ENCODE data around the gene PCSK9.

PCSK9 gene

DNA sequence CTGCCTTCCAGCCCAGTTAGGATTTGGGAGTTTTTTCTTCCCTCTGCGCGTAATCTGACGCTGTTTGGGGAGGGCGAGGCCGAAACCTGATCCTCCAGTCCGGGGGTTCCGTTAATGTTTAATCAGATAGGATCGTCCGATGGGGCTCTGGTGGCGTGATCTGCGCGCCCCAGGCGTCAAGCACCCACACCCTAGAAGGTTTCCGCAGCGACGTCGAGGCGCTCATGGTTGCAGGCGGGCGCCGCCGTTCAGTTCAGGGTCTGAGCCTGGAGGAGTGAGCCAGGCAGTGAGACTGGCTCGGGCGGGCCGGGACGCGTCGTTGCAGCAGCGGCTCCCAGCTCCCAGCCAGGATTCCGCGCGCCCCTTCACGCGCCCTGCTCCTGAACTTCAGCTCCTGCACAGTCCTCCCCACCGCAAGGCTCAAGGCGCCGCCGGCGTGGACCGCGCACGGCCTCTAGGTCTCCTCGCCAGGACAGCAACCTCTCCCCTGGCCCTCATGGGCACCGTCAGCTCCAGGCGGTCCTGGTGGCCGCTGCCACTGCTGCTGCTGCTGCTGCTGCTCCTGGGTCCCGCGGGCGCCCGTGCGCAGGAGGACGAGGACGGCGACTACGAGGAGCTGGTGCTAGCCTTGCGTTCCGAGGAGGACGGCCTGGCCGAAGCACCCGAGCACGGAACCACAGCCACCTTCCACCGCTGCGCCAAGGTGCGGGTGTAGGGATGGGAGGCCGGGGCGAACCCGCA, at the start of gene PCSK9:
Gene PCSK9, plus strand, starts transcription at position 207 of the 741 bp plus-strand sequence. Its CDS starts 290 bp downstream, at position 497.
- no peak for DNase-seq (ENCODE audit: low read depth, low spot score)

DNA sequence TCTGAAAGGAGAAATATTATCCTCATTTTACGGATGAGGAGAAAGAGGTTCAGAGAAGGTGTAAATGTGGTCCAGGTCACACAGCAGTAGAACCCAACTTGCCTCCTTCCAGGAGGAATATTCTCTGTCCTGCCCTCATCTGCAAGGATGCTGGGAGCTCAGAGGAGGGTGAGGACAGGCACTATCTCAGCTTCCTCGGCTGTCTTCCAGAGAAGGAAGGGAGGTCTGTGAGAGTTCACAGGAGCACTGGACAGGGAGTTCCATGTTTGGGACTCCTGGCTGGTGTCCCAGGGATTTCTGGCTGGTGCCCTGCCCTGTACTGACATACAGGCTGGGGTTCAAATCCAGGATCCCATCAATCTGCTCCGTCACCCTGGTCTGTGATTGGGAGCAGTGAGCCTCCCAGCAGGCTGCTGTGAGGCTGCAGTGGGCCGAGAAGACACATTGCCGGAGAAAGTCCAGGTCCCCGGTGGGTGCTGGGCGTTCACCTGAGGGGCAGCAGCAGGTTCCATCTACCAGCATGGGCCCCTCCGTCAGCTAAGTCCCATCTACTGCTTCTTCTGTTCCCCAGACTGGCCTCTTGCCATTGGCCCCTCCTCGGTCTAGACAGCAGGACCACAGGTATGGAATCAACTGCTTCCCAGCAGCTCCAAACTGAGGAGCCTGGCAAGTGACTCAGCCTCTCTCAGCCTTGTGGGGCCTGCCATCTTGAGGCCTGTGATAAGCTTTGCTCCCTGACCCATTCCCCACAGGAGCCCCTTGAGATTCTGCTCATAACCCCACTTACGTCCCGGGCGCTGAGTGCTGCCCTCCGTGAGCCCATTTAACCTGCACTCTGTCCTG, 49.2 kb upstream of the PCSK9 start:
- DNase-seq (ENCODE audit: low read depth, low spot score): no peak

DNA sequence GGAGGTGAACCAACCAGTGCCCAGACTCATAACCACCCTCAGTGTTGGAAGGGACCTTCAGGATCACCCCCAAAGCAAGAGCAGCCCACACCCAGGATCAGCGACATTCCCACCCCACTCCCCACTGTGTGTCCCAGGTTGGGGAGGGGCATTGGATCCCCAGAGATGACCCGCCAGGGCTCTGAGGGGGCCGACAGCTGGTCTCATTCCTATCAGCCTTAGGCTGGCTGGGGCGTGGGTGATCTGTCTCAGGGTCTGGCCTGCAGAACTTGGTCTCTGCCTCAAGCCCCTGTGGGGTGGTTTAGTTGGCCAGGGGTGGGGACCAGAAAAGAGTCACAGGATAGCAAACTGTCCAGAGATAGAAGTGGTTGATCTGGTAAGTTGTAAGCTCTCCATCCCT, 48.4 kb upstream of the PCSK9 start:
- no peak for DNase-seq (ENCODE audit: low read depth, low spot score)

DNA sequence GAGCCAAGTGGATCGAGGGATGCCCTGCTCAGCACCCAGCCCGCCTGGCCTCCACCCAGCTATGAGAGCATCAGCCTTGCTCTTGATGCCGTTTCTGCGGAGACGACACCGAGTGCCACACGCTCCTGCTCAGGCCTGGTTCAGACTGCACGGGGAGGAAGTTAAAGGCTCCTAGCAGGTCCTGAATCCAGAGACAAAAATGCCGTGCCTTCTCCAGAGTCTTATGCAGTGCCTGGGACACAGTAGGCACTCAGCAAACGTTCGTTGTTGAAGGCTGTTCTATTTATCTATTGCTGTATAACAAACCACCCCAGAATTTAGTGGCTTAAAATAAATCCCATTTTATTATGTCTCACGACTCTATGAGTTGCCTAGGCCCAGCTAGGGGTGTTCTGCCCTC, 47.4 kb upstream of the PCSK9 start:
- no peak for DNase-seq (ENCODE audit: low read depth, low spot score)

DNA sequence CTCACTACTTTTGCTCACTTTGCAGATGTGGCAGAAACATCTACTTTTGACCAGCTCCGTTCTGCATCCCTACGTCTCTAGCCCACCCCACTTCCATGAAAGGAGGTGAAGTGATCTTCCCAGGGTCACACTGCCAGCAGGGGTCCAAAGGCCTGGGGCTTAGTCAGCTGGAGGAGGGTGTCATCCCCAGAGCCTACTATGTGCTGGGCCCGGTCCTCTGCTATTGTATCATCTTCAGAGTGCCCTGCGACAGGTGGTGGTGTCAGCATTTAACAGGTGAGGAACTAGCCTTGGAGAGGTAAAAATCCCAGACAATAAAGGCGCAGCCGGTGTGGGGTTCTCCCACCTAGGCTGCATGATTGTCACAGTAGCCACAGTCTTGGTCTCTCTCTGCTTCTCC, 46.2 kb upstream of the PCSK9 start:
- no peak for DNase-seq (ENCODE audit: low read depth, low spot score)

DNA sequence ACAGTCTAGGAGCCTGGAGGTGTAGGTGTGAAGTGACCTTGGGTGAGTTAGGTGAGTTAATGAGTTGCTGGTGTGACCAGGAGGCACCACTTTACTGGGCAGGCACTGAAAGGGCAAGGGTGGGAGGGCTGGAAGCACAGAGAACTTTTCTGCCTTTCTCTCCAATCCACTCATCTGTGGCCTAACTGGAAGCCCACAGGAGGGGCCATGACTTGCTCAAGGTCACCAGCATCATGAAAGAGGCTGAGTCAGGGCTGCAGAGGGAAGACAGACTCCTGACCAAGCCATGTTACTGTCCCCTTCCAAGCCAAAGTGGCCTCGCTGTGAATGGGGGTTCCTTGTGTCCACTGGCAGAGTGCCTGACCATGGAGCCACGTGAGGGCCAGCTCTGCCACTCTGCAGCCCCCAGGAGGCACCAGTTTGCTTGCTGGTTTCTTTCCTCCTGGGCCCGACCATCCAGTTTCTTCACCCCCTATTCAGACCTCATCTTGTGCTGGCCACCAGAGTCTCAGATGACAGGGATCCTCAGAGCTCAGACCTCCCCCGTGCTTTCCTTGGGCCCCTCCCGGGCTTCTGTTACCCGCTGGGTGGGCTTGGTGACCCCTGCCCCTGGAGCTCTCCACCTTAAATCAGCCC, 44.9 kb upstream of the PCSK9 start:
- no peak for DNase-seq (ENCODE audit: low read depth, low spot score)

DNA sequence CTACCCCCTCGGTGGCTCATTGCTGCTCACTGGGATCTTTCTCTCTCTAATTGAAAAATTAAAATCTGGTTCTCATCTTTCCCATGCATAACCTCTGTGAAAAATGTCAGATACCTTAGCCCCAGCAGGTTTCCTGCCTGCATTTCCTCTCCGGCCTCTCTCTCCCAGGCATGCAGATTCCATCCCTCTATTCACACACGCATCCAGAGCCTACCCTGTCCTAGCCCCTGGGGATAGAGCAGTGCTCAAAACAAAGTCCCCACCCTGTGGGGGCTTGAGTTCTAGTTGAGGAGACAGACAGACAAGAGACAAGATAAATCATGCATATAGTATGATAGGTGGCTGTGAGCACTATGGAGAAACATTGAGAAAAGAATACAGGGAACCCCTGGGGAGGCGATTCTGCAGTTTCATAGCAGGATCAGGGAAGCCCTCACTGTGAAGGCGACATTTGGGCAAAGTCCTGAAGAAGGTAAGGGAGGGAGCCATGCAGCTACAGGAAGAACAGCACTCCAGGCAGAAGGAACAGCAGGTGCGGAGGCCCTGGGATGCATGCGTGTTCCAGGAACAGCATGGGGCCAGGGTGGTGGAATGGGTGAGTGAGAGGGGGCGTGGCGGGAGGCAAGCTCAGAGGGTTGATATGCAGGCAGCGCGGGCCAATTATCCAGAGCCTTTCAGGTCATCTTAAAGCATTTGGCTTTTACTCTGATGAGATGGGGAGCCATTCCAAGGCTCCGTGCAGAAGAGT, 44.2 kb upstream of the PCSK9 start:
- no peak for DNase-seq (ENCODE audit: low read depth, low spot score)

DNA sequence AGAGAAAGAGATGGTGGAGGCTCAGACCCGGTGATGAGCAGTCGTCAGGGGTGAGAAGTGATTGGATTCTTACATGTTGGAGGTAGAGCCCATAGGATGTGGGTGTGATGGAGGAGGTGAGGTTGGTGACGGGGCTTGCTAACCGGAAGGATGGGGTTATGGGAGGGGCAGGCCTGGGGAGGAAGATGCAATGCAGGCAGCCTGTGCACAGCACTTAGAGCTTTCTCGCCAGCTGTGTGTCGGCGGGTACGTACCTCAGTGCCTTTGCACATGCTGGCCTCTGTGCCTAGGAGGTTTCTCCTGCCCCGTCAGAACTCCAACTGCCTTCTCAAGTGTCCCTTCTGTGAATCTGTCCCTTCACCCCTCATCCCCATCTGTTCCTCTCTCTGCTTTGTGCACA, 43.5 kb upstream of the PCSK9 start:
- no peak for DNase-seq (ENCODE audit: low read depth, low spot score)

DNA sequence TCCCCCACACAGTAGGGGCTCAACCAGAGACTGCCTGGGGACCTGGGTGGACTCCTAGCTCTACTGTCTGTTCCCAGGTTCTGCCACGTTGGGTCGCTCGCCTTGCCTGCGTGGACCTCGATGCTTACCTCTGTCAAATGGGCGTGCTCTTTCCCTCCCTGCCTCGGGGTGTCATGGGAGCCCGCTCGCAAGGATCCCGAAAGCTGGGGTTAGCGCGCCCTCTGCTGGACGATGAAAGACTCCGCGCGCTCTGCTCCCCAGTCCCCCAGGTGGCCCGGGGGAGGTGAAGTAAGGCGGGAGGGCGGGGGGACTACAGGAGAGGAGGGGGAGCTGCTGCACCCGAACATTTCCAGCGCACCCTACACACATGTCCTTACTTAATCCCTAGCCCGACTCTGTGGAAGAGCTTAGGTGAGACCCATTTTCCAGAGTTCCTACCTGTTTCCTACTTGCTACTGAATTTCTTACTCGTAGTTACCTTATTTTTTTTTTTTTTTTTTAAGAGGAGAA, 42.9 kb upstream of the PCSK9 start:
- no peak for DNase-seq (ENCODE audit: low read depth, low spot score)

DNA sequence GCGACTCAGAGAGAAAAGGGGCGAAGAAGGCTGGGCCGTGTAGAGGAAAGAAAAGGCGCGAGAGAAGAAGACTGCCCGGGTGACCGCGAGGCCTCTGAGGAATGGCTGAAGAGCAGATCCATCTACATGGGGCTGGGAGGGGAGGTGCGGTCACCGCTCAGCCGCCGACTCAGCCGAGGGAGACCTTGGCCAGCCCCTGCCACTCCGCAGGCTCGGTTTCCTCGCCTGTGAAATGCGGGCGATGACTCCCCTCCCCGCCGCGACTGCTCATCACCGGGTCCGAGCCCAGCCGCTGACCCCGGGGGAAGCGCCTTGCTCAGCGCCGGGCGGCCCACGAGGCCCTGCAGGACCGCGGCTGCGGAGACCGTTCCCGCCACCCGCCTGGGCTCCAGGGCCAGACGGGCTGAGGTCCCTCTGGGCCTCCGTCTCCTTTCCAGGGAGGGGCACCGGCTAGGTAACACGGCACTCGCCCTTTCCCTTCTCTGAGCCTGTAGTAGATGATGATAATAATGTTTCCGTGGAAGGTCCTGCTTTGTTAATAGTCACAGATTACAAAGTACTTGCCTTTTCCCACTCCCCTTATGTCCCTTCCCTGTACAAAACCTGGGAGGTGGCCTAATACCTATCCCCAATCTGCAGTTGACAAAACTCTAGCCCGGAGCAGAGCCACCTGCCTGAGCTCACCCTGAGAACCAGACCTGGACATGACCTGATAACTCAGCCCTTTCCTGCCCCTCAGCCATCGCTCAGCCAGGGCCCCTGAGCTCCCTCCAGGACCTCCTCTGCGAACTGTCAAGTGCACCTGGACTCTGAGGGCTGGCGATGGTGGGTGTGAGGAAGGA, 42.3 kb upstream of the PCSK9 start:
- no peak for DNase-seq (ENCODE audit: low read depth, low spot score)

DNA sequence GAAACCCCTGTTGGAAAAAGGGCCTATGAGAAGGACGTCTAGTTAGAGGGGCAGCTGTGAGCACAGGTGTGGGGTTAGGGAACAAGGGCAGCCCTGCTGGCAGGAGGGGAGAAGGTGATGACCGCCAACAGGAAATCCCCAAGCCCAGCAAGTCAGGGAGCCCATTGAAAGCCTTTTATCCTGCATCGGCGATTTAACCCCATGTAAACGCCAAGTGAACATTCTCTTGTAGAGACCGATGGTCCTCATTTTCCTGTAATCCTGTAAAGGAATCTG, 41.7 kb upstream of the PCSK9 start:
- no peak for DNase-seq (ENCODE audit: low read depth, low spot score)

DNA sequence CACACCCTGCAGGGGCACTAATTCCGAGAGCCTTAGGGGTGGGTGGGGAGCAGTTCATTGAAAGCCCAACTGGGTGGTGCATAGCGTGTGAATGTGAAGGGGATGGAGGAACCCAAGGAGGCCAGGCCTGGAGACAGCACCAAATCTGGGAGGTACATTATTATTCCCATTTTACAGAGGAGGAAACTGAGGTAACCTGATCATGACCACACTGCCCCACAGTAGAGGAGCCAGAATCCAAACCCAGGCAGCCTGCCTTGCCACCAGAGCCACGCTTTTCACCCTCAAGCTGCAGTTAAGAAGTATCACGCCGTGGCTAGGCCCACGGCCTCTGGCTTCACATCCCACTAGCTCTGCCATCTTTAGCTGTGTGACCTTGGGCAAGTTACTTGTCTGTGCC, 41.2 kb upstream of the PCSK9 start:
- no peak for DNase-seq (ENCODE audit: low read depth, low spot score)

DNA sequence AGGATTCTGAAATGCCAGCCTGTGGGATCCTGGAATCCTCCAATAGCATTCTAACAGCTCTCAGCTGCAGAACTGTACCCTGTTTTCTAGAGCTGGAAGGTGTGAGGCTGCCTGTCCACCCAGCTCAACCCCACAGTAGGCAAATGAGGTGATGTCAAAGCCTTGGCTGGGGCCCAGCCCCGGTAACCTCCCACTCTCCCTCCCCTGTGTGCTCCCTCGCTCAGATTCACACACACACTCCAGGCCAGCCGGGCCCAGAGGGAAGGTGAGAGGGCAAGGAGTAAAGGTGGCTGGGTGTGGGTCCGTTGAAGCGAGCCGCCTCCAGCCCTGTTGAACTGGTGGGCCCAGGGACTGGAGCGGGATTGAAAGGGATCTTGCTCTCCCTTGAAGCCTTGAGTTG, 40.7 kb upstream of the PCSK9 start, which contains the start of gene BSND:
Gene BSND, plus strand, starts transcription at position 257 of the 400 bp plus-strand sequence. CDS start 254 bp downstream, outside the sequence.
- no peak for DNase-seq (ENCODE audit: low read depth, low spot score)

DNA sequence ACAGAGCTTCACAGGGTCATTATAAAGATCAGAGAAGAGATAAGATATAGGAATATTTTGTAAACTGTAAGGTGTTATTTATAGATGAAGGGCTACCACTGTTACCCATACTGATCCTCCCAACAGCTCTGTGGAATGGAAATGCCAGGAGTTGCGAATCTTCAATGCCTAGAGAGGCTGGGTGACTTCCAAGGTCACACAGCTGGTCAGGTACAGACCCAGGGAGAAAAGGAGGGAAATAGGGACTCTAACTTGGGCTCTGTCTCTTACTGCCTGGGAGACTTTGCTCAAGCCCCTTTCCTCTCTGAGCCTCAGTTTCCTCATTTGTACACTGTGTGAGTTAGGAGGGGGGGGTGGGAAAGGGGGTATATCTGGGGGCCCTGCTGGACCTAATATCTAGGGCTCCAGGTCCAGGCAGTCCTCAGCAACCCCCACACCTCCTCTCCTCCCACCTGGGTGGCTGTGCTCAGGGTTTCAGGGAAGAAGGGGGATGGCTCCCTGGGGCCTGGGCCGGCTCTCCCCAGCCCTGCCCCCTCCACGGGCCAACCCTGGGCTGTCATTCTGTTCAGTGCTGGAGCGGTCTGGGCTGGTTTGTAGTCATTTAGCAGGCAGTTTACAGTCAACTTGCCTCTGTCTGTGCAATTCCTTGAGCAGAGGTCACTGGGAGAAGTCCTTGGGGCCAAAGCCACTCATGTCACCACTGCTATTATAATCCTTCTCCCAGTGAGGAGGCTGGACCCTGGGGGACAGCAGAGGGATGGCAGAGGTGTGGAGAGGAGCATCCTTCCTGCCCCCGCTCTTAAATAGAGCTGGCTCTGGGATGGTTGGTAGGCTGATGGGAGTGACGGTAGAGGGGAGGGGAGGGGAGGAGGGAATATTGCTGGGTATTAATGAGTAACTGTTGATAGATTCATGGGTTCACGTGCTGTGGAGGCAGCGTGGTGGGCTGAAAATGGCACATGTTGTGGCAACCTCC, 39.0 kb upstream of the PCSK9 start:
- no peak for DNase-seq (ENCODE audit: low read depth, low spot score)

DNA sequence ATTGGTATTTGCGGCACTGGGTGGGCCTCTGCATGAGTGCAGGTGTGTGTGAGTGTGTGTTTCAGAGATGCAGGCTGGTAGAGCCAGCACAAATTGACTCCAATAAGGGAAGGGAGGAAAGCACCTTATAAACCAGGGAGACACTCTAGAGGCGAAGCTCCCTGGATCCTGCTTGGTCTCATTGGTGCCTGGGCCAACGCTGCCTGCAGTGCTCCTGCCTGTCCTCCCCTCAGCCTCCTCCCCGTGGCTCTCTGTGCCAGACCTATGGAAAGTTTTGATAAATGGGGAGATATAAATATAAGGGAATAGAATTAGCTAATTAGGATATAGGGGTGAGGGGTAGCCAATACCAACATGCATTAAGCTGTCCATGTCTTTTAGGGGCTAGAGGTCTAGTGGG, 38.0 kb upstream of the PCSK9 start:
- no peak for DNase-seq (ENCODE audit: low read depth, low spot score)

DNA sequence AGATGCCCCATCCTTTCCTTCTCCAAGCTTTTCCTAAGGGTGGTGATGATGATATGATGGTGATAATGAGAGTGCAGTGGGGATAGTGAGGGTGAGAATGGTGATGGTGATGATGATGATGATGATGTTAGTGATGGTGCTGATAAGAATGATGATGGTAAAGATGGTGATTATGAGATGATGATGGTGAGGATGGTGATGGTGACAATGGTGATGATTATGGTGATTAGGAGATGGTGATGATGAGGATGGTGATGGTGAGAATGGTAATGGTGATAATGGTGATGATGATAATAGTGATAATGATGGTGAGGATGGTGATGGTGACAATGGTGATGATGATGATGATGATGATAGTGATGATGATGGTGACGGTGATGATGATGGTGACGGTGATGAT, 36.7 kb upstream of the PCSK9 start:
- DNase-seq (ENCODE audit: low read depth, low spot score): no peak

DNA sequence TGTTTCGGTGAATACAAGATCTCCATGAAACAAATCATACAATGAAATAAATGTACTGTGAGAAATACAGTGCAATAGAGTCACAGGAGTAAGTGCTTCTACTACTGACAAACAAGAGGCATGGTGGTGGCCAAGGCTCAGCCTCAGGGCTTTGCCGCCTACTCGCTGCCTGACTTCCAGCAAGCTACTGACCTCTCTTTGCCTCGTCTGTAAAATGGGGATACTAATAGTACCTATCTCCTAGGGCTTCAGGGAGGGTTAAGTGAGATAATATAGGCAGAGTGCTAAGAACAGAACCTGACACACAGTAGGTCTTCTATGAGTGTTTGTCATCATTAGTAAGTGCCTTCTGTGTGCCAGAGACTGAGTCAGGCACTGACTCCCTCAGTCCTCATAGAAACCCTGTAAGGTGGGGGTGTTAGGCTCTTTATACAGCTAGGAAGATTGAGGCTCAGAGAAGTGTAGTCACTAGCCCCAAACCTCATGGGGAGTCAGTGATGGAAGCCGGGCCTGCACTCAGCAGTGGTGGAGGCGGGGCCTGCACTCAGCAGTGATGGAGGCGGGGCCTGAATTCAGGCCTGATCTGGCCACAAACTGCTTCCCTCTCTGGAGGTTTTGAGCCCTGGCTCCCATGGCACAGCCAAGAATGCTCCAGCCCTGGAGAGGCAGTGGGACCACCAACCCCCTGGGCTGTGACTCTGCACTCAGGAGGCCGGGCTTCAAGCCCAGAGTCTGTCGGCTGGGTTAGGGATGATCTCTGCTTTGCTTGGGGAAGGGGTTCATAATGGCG, 33.8 kb upstream of the PCSK9 start:
- no peak for DNase-seq (ENCODE audit: low read depth, low spot score)

DNA sequence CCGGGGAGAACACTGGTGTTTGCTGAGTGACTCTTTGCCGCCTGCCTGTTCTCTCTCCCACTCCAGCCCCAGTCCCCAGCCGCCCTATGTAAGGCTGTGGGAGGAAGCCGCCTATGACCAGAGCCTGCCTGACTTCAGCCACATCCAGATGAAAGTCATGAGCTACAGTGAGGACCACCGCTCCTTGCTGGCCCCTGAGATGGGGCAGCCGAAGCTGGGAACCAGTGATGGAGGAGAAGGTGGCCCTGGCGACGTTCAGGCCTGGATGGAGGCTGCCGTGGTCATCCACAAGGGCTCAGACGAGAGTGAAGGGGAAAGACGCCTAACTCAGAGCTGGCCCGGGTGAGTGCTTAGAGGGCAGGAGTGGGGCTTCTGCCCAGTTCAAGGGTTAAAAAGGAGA, 32.4 kb upstream of the PCSK9 start:
- DNase-seq (ENCODE audit: low read depth, low spot score): no peak

DNA sequence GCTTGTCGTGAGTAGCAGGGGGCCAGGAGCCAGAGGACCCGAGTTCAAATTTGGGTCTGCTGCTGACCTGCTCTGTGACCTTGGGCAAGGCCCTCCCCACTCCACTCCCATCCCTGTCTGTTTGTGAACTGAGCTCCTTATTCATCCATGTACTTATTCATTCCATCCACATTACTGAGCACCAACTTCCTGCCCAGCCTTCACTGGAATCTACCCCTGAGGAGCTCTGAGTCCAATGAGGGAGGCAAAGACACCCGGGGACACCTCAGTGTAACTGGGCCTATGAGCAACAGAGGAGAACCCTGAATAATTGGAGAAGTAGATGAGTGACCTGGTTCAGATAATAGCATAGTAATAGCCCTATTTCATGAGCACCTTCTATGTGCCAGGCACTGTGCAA, 31.7 kb upstream of the PCSK9 start:
- DNase-seq (ENCODE audit: low read depth, low spot score): no peak
